K562 (cell line): ENCODE results near the gene ZSCAN2. TPM values are rescaled to one million over a fixed set of nuclear protein-coding genes. Genes with fewer than 3 reads are reported as not detected.
A peak's percentile ranks its signal among the peaks of the same experiment; 100 is the strongest.

Source experiments
- ARID2 ChIP-seq: fragments of 450-650 bp; IDR thresholded peaks from 2 replicates; pipeline ENCODE4 v1.6.1; 2017; ENCODE audit warnings: antibody characterized with exemption, mild to moderate bottlenecking
- CBX5 ChIP-seq: IDR thresholded peaks from 2 replicates; pipeline ENCODE4 v1.6.1; 2014; ENCODE audit warnings: low read depth, borderline replicate concordance
- CHD4 ChIP-seq: fragments of 200-600 bp; sonication (generic); IDR thresholded peaks from 3 replicates; pipeline ENCODE4 v1.6.1; 2012; ENCODE audit warnings: low read depth, mild to moderate bottlenecking, mixed read lengths, low read length, inconsistent platforms; ENCODE audit not compliant: insufficient read depth, insufficient replicate concordance, poor library complexity, severe bottlenecking
- DMBX1 ChIP-seq: fragments of 250-450 bp; sonication (Bioruptor Pico); IDR thresholded peaks from 2 replicates; pipeline ENCODE4 v1.8.0; 2022; ENCODE audit warnings: inconsistent platforms, mild to moderate bottlenecking, moderate library complexity, borderline replicate concordance
- ILF3 ChIP-seq: fragments of 450-650 bp; IDR thresholded peaks from 2 replicates; pipeline ENCODE4 v1.6.1; 2018; ENCODE audit warnings: antibody characterized with exemption, mild to moderate bottlenecking, moderate library complexity, borderline replicate concordance
- KHSRP ChIP-seq: fragments of 450-650 bp; IDR thresholded peaks from 2 replicates; pipeline ENCODE4 v1.6.1; 2017
- NKRF ChIP-seq: fragments of 450-650 bp; IDR thresholded peaks from 2 replicates; pipeline ENCODE4 v1.6.1; 2016; ENCODE audit warnings: borderline replicate concordance
- NR2C2 ChIP-seq, 2 experiments: fragments of 200-800 bp in 1 of 2; sonication (Bioruptor generic) in 1 of 2; sonication (generic) in 1 of 2; formaldehyde crosslinking in 1 of 2; IDR thresholded peaks; 2 replicates each; pipeline versions ENCODE4 v1.6.1 to v1.8.0; 2016 to 2022; ENCODE audit warnings: mild to moderate bottlenecking in 1 of 2, missing compliant biosample characterization in 1 of 2, missing genetic modification characterization in 1 of 2, missing genetic modification reagents in 1 of 2
- PHB ChIP-seq: fragments of 250-450 bp; sonication (Bioruptor Pico); IDR thresholded peaks from 2 replicates; pipeline ENCODE4 v1.5.0; 2021
- PRMT5 ChIP-seq: sonication (generic); formaldehyde crosslinking; IDR thresholded peaks from 2 replicates; pipeline ENCODE4 v1.5.0; 2020; ENCODE audit warnings: missing genetic modification reagents
- PYGO2 ChIP-seq: fragments of 450-650 bp; IDR thresholded peaks from 2 replicates; pipeline ENCODE4 v1.6.1; 2016; ENCODE audit warnings: mild to moderate bottlenecking, missing genetic modification characterization, moderate library complexity, missing compliant biosample characterization
- SMARCA5 ChIP-seq: fragments of 450-650 bp; IDR thresholded peaks from 2 replicates; pipeline ENCODE4 v1.6.1; 2016
- TAL1 ChIP-seq: fragments of 450-650 bp; IDR thresholded peaks from 2 replicates; pipeline ENCODE4 v1.6.1; 2016; ENCODE audit warnings: mild to moderate bottlenecking
- TBL1XR1 ChIP-seq, 2 experiments: IDR thresholded peaks; 2 replicates each; pipeline ENCODE4 v1.6.1; 2012; ENCODE audit warnings: improper control_type of control experiment in 2 of 2, low read length in 2 of 2, mild to moderate bottlenecking in 1 of 2
- ZBTB1 ChIP-seq: sonication (generic); formaldehyde crosslinking; IDR thresholded peaks from 2 replicates; pipeline ENCODE4 v1.8.1; 2023; ENCODE audit warnings: missing genetic modification reagents, low read depth, mild to moderate bottlenecking, borderline replicate concordance
- ZNF143 ChIP-seq: sonication (generic); formaldehyde crosslinking; IDR thresholded peaks from 2 replicates; pipeline ENCODE4 v1.9.0; 2022; ENCODE audit warnings: mild to moderate bottlenecking, missing genetic modification reagents
- ZNF23 ChIP-seq: fragments of 250-450 bp; sonication (Bioruptor Pico); IDR thresholded peaks from 2 replicates; pipeline ENCODE4 v1.4.0; 2020; ENCODE audit warnings: mild to moderate bottlenecking
- polyA plus RNA-seq, 8 experiments: library from polyadenylated mRNA; depleted of rRNA in 4 of 8; stranded (reverse) in 5 of 8; unstranded in 3 of 8; fragments of >200 nt; fragmentation: Nextera tagmentation in 2 of 8; fragmentation: Illumina TruSeq in 1 of 8; extraction: Ambion mirVana in 2 of 8; extraction: Trizol in 1 of 8; gene quantifications; 2 replicates each; pipeline versions ENCODE4 v1.2.1 to v1.2.3, GENCODE V29; 2011 to 2014; ENCODE audit warnings: inconsistent platforms in 1 of 8, missing spikeins in 1 of 8
- total RNA-seq, 7 experiments: library from RNA; depleted of rRNA in 6 of 7; stranded (reverse); fragments of >200 nt in 6 of 7; fragmentation: Illumina TruSeq in 2 of 7; extraction: Trizol in 2 of 7; gene quantifications; 2 replicates each; pipeline versions ENCODE4 v1.2.1 to v1.2.3, GENCODE V29; 2011 to 2021; ENCODE audit warnings: low replicate concordance in 1 of 7
- TF ChIP-seq, protein P1 (sequence below): fragments of 250-450 bp; sonication (Bioruptor Pico); IDR thresholded peaks from 2 replicates; pipeline ENCODE4 v1.4.0; 2020; ENCODE audit warnings: mild to moderate bottlenecking, moderate library complexity
- TF ChIP-seq, protein P2 (sequence below): fragments of 250-450 bp; sonication (Bioruptor Pico); IDR thresholded peaks from 2 replicates; pipeline ENCODE4 v1.4.0; 2020
- TF ChIP-seq, protein P3 (sequence below): fragments of 450-650 bp; formaldehyde crosslinking; IDR thresholded peaks from 2 replicates; pipeline ENCODE4 v1.4.0; 2020; ENCODE audit warnings: mild to moderate bottlenecking, mixed read lengths

ZSCAN2 gene
- total and polyA plus RNA-seq, 9 of the 15 experiments (the other 6 are each of a cell fraction or from before 2014, with no cell fraction given), result 1.7 to 14.2 (median 6.6) TPM

GRCh38 chr15:84600687-84601554 lies at the start of gene ZSCAN2 (continued):
- TF ChIP-seq, protein P1, sequence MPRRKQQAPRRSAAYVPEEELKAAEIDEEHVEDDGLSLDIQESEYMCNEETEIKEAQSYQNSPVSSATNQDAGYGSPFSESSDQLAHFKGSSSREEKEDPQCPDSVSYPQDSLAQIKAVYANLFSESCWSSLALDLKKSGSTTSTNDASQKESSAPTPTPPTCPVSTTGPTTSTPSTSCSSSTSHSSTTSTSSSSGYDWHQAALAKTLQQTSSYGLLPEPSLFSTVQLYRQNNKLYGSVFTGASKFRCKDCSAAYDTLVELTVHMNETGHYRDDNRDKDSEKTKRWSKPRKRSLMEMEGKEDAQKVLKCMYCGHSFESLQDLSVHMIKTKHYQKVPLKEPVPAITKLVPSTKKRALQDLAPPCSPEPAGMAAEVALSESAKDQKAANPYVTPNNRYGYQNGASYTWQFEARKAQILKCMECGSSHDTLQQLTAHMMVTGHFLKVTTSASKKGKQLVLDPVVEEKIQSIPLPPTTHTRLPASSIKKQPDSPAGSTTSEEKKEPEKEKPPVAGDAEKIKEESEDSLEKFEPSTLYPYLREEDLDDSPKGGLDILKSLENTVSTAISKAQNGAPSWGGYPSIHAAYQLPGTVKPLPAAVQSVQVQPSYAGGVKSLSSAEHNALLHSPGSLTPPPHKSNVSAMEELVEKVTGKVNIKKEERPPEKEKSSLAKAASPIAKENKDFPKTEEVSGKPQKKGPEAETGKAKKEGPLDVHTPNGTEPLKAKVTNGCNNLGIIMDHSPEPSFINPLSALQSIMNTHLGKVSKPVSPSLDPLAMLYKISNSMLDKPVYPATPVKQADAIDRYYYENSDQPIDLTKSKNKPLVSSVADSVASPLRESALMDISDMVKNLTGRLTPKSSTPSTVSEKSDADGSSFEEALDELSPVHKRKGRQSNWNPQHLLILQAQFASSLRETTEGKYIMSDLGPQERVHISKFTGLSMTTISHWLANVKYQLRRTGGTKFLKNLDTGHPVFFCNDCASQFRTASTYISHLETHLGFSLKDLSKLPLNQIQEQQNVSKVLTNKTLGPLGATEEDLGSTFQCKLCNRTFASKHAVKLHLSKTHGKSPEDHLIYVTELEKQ (CRISPR knock-in tag), result no peak
- TF ChIP-seq ZNF143 (CRISPR knock-in tag) (peak; percentile 91), PYGO2 (tag) (no peak), KHSRP (no peak), ZBTB1 (CRISPR knock-in tag) (no peak), DMBX1 (CRISPR knock-in tag) (no peak), NKRF (no peak; the same call in none of the 2 replicates), SMARCA5 (peak; percentile 25; the same call in 1 of the 2 replicates), TAL1 (no peak), ILF3 (no peak), CHD4 (no peak), CBX5 (no peak), NR2C2 (CRISPR knock-in tag; IDR thresholded peaks at IDR 0.05) (no peak), NR2C2 (tag; IDR thresholded peaks at IDR 0.05) (peak; percentile 67), ARID2 (no peak), PHB (CRISPR knock-in tag) (no peak), ZNF23 (no peak), TBL1XR1 (IDR thresholded peaks at IDR 0.05; ENCODE audit: low read length in 2 of 2) (no peak), PRMT5 (CRISPR knock-in tag) (no peak)
- TF ChIP-seq, protein P2, sequence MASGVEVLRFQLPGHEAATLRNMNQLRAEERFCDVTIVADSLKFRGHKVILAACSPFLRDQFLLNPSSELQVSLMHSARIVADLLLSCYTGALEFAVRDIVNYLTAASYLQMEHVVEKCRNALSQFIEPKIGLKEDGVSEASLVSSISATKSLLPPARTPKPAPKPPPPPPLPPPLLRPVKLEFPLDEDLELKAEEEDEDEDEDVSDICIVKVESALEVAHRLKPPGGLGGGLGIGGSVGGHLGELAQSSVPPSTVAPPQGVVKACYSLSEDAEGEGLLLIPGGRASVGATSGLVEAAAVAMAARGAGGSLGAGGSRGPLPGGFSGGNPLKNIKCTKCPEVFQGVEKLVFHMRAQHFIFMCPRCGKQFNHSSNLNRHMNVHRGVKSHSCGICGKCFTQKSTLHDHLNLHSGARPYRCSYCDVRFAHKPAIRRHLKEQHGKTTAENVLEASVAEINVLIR (CRISPR knock-in tag), result no peak
- TF ChIP-seq, protein P3, sequence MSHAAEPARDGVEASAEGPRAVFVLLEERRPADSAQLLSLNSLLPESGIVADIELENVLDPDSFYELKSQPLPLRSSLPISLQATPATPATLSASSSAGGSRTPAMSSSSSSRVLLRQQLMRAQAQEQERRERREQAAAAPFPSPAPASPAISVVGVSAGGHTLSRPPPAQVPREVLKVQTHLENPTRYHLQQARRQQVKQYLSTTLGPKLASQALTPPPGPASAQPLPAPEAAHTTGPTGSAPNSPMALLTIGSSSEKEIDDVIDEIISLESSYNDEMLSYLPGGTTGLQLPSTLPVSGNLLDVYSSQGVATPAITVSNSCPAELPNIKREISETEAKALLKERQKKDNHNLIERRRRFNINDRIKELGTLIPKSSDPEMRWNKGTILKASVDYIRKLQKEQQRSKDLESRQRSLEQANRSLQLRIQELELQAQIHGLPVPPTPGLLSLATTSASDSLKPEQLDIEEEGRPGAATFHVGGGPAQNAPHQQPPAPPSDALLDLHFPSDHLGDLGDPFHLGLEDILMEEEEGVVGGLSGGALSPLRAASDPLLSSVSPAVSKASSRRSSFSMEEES, result no peak
